NB4 (cell line): Measurements from ENCODE around the gene MRFAP1.
"Not testable (repeated sequence)": the region's sequence is repeated elsewhere in the genome, so short reads cannot be mapped to it uniquely, and the experiment has no call there.

Source experiments
- DNase-seq: peaks from one replicate; pipeline ENCODE4 v3.0.0; 2010; ENCODE audit warnings: low read depth
- H3K4me3 ChIP-seq: one replicate; pipeline ENCODE4 v1.5.1; 2011; ENCODE audit warnings: mild to moderate bottlenecking, low read depth, low read length, moderate library complexity
- CTCF ChIP-seq: IDR thresholded peaks from one replicate; pipeline ENCODE4 v1.5.1; 2012; ENCODE audit warnings: low read depth, low read length
- MAX ChIP-seq: IDR thresholded peaks from 2 replicates; pipeline ENCODE4 v1.6.1; 2011; ENCODE audit warnings: low read depth, low read length
- MYC ChIP-seq: IDR thresholded peaks from 2 replicates; pipeline ENCODE4 v1.6.1; 2011; ENCODE audit warnings: low read depth, low read length
- POLR2A ChIP-seq: IDR thresholded peaks from 2 replicates; pipeline ENCODE4 v1.6.1; 2011; ENCODE audit warnings: mild to moderate bottlenecking; ENCODE audit not compliant: insufficient read length; ENCODE audit errors: extremely low read depth

Gene MRFAP1

GRCh38 chr4:6622744-6623143 lies 17.7 kb upstream of the MRFAP1 start:
- no peak overlapping the region for H3K4me3 ChIP-seq
- no peak for DNase-seq
- no peak for TF ChIP-seq CTCF
- no peak for TF ChIP-seq MAX
- TF ChIP-seq MYC: no peak
- no peak for TF ChIP-seq POLR2A

- no peak for DNase-seq
- TF ChIP-seq MYC (no peak), CTCF (no peak), MAX (no peak), POLR2A (no peak)
- H3K4me3 ChIP-seq: no peak overlapping the region
These were observed 15.2 kb upstream of the MRFAP1 start for GRCh38 chr4:6625256-6625655.

- TF ChIP-seq MYC: no peak
- TF ChIP-seq POLR2A: no peak
- TF ChIP-seq CTCF: no peak
- no peak for TF ChIP-seq MAX
- H3K4me3 ChIP-seq: no peak overlapping the region
- DNase-seq: no peak
These were observed 14.4 kb upstream of the MRFAP1 start for GRCh38 chr4:6626066-6626465.

GRCh38 chr4:6627832-6628231 lies 12.7 kb upstream of the MRFAP1 start:
- no peak overlapping the region for H3K4me3 ChIP-seq
- no peak for DNase-seq
- TF ChIP-seq MYC: no peak
- no peak for TF ChIP-seq POLR2A
- no peak for TF ChIP-seq CTCF
- no peak for TF ChIP-seq MAX

- not testable (repeated sequence) for H3K4me3 ChIP-seq, DNase-seq
These were observed 12.0 kb upstream of the MRFAP1 start for GRCh38 chr4:6628484-6628883.

GRCh38 chr4:6632125-6632524 lies 8.4 kb upstream of the MRFAP1 start:
- no peak for DNase-seq
- H3K4me3 ChIP-seq: no peak overlapping the region
- TF ChIP-seq CTCF: no peak
- no peak for TF ChIP-seq POLR2A
- TF ChIP-seq MAX: no peak
- TF ChIP-seq MYC: no peak
